WERI-Rb-1 (cell line): ENCODE results near the gene RRAS.
A peak's percentile ranks its signal among the peaks of the same experiment; 100 is the strongest.

ENCODE experiments used
- DNase-seq: peaks from one replicate; pipeline ENCODE4 v3.0.0-alpha.2; 2020
- H3K27ac ChIP-seq: fragments of 250-450 bp; sonication (Bioruptor Pico); 2 replicates; pipeline ENCODE4 v1.5.1; 2020; ENCODE audit warnings: mild to moderate bottlenecking, moderate library complexity
- H3K27me3 ChIP-seq: fragments of 250-450 bp; sonication (Bioruptor Pico); 2 replicates; pipeline ENCODE4 v1.5.1; 2021; ENCODE audit warnings: mild to moderate bottlenecking, low read depth, moderate library complexity; ENCODE audit not compliant: insufficient read depth, severe bottlenecking
- H3K36me3 ChIP-seq: fragments of 250-450 bp; sonication (Bioruptor Pico); 2 replicates; pipeline ENCODE4 v1.5.1; 2020; ENCODE audit warnings: mild to moderate bottlenecking, moderate library complexity
- H3K4me3 ChIP-seq: 2 replicates; pipeline ENCODE4 v1.5.1; 2011; ENCODE audit warnings: low read depth, mild to moderate bottlenecking, control low read depth, low read length
- H3K9me3 ChIP-seq: fragments of 250-450 bp; sonication (Bioruptor Pico); 2 replicates; pipeline ENCODE4 v1.5.1; 2021; ENCODE audit warnings: mild to moderate bottlenecking, moderate library complexity; ENCODE audit not compliant: severe bottlenecking
- TF ChIP-seq, protein P1 (sequence below): IDR thresholded peaks from 2 replicates; pipeline ENCODE4 v1.5.1; 2011; ENCODE audit warnings: low read depth, mild to moderate bottlenecking, control low read depth, inconsistent platforms, low read length

The RRAS gene

DNA sequence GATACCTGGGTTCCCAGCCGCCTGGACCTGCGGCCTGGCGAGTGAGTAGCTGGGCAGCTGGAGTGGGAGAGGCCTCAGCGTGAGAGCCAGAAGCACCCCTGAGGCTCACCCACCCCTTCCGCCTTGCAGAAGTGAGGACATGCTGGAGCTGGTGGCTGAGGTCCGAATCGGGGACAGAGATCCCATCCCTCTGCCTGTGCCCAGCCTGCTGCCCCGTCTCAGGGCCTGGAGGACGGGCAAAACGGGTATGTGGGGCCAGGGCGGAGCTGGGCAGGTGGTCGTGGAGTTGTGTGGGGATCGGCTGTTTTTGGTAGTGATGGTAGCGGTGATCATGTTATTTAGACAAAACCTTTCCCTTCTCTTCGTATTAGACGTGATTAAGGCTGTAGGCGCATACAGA lies 6.6 kb upstream of the RRAS start:
- Histone ChIP-seq H3K27ac (no peak overlapping the region), H3K4me3 (no peak overlapping the region), H3K27me3 (no peaks in the 10 kb centered on the region), H3K9me3 (no peaks in the 10 kb centered on the region), H3K36me3 (peaks cover 44% of the 10 kb centered on the region)
- TF ChIP-seq, protein P1, sequence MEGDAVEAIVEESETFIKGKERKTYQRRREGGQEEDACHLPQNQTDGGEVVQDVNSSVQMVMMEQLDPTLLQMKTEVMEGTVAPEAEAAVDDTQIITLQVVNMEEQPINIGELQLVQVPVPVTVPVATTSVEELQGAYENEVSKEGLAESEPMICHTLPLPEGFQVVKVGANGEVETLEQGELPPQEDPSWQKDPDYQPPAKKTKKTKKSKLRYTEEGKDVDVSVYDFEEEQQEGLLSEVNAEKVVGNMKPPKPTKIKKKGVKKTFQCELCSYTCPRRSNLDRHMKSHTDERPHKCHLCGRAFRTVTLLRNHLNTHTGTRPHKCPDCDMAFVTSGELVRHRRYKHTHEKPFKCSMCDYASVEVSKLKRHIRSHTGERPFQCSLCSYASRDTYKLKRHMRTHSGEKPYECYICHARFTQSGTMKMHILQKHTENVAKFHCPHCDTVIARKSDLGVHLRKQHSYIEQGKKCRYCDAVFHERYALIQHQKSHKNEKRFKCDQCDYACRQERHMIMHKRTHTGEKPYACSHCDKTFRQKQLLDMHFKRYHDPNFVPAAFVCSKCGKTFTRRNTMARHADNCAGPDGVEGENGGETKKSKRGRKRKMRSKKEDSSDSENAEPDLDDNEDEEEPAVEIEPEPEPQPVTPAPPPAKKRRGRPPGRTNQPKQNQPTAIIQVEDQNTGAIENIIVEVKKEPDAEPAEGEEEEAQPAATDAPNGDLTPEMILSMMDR, result no peak
- no peak for DNase-seq

DNA sequence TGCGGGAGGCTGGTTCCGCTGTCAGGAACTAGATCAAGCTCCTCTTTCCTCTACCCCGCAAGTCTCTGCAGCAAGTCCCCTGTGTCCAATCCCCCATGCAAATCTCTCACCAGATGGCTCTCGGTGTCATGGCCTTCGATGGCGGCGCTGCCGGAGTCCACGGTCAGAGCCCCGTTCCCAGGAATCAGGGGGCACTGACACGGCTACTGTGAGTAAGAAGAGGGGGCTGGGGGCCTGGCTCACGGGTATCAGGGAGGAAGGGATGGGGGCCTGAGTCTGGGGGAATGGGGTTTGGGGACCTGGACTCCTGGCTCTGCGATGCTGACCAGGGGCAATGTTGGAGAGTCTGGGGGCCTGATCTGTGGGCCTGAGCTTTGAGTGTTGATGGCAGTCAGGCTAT lies 6.1 kb upstream of the RRAS start:
- Histone ChIP-seq H3K27me3 (no peaks in the 10 kb centered on the region), H3K4me3 (no peak overlapping the region), H3K36me3 (peaks cover 44% of the 10 kb centered on the region), H3K27ac (no peak overlapping the region), H3K9me3 (no peaks in the 10 kb centered on the region)
- DNase-seq, result no peak
- TF ChIP-seq, protein P1, result no peak

DNA sequence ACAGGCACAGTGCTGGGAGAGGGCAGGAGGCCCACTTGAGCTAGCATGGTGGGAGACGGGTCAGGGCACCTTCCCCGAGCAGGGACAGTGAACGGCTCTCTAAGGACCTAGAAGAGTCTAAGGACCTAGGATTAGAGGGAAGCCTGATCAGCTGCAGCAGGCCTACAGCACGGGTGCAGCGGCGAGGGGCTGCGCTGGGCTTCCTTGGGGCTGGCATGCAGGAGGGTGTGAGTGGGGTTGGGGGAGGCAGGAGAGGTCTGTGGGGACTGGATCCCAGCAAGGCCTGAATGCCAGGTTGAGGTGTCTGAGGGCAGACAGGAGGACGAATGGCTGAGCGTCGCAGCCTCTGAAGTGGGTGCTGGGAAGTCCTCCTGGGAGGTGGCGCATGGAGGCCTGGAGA lies 5.6 kb upstream of the RRAS start:
- H3K4me3 ChIP-seq, result no peak overlapping the region
- H3K9me3 ChIP-seq, result no peaks in the 10 kb centered on the region
- no peaks in the 10 kb centered on the region for H3K27me3 ChIP-seq
- DNase-seq, result no peak
- peaks cover 44% of the 10 kb centered on the region for H3K36me3 ChIP-seq
- TF ChIP-seq, protein P1, result no peak
- no peak overlapping the region for H3K27ac ChIP-seq

DNA sequence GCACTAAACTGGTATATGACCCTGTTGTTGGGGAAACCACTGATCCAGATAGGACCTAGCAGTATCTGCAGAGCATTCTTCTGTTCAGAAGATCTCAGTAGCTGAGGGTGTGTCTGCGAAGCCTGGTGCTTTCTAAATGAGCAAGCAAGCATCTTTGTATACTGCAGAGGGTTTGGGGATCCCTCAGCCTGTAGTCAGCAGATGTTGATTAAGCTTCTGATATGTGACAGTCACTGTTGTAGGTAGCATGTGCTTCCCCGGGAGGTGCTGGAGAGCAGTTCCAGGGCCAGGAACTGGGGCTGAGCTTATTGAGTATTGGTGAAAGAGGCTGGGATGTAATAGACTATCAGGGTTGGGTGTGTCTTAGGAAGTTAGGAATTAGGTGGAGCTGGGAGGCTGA lies 3.5 kb upstream of the RRAS start:
- Histone ChIP-seq H3K27ac (no peak overlapping the region), H3K27me3 (no peaks in the 10 kb centered on the region), H3K4me3 (no peak overlapping the region), H3K9me3 (no peaks in the 10 kb centered on the region), H3K36me3 (peaks cover 23% of the 10 kb centered on the region)
- TF ChIP-seq, protein P1, result no peak
- no peak for DNase-seq

DNA sequence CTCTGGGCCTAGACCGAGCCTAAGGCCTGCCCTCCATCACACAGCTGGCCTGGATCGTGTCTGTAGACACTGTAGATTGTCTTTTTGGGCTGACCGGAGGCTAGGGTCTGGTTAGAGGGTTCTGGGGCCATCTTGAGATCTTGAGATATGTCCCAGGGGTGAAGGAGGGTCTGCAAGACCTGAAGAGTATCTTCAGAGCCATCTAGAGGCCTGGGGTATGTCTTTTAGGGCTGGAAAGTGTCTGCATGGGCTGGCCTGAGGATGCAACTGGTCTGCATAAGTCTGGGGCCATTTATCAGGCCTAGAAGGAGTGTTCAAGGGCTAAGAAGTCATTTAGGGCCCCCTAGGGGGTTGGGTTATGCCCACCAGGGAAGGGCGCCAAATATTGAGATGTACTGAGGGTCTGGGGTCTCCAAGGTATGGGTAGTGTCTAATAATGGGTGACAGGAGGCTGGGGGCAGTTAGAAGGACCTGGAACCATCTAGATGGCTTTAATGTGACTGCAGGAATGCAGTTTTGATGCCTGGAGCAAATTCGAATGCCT lies 2.6 kb upstream of the RRAS start:
- Histone ChIP-seq H3K27ac (peak overlapping the region; percentile 90), H3K36me3 (peaks cover 17% of the 10 kb centered on the region), H3K9me3 (no peaks in the 10 kb centered on the region), H3K27me3 (no peaks in the 10 kb centered on the region), H3K4me3 (peak overlapping the region; percentile 94)
- DNase-seq, result no peak
- TF ChIP-seq, protein P1, result no peak
